ENCODE results near the gene VPS13D.

Gene VPS13D

GRCh38 chr1:12496154-12496961 is 266.5 kb downstream of the VPS13D start:
- DNase-seq, result no peak

- DNase-seq, result no peak
Measured at GRCh38 chr1:12499539-12500240, 269.9 kb downstream of the VPS13D start.

GRCh38 chr1:12501661-12502060 is 271.8 kb downstream of the VPS13D start:
- DNase-seq, result no peak

- DNase-seq, result peak; percentile 12
Measured at GRCh38 chr1:12502336-12503109, 272.7 kb downstream of the VPS13D start.

GRCh38 chr1:12503709-12504108 is 273.9 kb downstream of the VPS13D start:
- no peak for DNase-seq

- no peak for DNase-seq
Measured at GRCh38 chr1:12504601-12505000, 274.8 kb downstream of the VPS13D start.

- DNase-seq, result no peak
Measured at GRCh38 chr1:12505231-12505630, 275.4 kb downstream of the VPS13D start.

GRCh38 chr1:12505639-12506280 is 275.9 kb downstream of the VPS13D start:
- no peak for DNase-seq

- DNase-seq, result no peak
Measured at GRCh38 chr1:12506281-12507280, 276.8 kb downstream of the VPS13D start.

GRCh38 chr1:12507631-12508030 is 277.8 kb downstream of the VPS13D start:
- DNase-seq, result no peak

- no peak for DNase-seq
Measured at GRCh38 chr1:12508849-12509248, 279.0 kb downstream of the VPS13D start.

- DNase-seq, result no peak
Measured at GRCh38 chr1:12511128-12511484, 281.3 kb downstream of the VPS13D start.

- DNase-seq, result no peak
Measured at GRCh38 chr1:12511516-12512468, 282.0 kb downstream of the VPS13D start.

- no peak for DNase-seq
Measured at GRCh38 chr1:12513181-12513580, 283.4 kb downstream of the VPS13D start.

- no peak for DNase-seq
Measured at GRCh38 chr1:12514590-12514989, 284.8 kb downstream of the VPS13D start.

GRCh38 chr1:12515234-12515633 is 285.4 kb downstream of the VPS13D start:
- DNase-seq, result no peak

- DNase-seq, result no peak
Measured at GRCh38 chr1:12516741-12517140, 286.9 kb downstream of the VPS13D start.

GRCh38 chr1:12518931-12519692 is 289.3 kb downstream of the VPS13D start:
- peak; percentile 47 for DNase-seq

GRCh38 chr1:12519693-12520364 is 290.0 kb downstream of the VPS13D start:
- no peak for DNase-seq

All from activated naive CD4-positive, alpha-beta T cell treated with Interleukin-2 at 50 U/mL for 16 hours (primary cell).